ENCODE data around the gene CBX4. TPM values are rescaled to one million over a fixed set of nuclear protein-coding genes. Genes with fewer than 3 reads are reported as not detected.
A peak's percentile ranks its signal among the peaks of the same experiment; 100 is the strongest.

CBX4 gene
- total and polyA plus RNA-seq, 2 of the 13 experiments (the other 11 are each of a cell fraction or from before 2014, with no cell fraction given): 25.8 to 50.8 TPM

DNA sequence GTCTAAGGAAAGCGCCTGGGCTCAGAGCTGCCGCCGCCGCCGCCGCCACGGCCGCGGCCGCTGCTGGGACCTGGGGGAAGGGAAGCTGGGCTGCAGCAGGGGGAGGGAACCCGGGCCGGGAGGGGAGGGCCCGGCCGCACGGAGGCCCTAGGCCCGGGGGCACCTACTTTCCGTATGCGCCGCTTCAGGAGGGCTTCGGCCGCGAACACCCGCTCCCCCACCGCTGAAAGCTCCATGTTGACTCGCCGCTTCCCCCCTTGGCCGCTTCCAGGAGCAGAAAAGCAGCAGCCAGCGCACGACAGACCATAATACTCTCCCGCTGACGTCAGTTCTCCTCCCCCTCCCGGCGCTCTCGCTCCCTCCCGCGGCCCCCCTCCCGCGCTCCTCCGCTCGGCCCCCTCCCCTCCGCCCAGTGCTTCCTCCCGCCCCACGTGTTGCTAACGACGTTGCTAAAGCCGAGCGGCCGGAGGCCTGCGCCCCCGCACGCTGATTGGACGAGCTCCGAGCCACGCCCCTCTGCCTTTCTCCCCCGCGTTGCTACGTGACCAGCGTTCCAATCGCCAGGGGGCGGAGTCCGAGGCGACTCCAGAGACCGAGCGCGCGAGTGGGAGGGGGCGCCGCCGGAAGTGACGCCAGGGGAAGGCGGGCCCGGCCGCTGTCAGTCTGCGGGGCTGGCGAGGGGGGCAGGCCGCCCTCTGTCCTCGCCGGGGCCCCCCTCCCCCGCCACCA lies 42.3 kb downstream of the CBX4 start, which contains the start of gene CBX8 (continued):
- TF ChIP-seq, protein P1, sequence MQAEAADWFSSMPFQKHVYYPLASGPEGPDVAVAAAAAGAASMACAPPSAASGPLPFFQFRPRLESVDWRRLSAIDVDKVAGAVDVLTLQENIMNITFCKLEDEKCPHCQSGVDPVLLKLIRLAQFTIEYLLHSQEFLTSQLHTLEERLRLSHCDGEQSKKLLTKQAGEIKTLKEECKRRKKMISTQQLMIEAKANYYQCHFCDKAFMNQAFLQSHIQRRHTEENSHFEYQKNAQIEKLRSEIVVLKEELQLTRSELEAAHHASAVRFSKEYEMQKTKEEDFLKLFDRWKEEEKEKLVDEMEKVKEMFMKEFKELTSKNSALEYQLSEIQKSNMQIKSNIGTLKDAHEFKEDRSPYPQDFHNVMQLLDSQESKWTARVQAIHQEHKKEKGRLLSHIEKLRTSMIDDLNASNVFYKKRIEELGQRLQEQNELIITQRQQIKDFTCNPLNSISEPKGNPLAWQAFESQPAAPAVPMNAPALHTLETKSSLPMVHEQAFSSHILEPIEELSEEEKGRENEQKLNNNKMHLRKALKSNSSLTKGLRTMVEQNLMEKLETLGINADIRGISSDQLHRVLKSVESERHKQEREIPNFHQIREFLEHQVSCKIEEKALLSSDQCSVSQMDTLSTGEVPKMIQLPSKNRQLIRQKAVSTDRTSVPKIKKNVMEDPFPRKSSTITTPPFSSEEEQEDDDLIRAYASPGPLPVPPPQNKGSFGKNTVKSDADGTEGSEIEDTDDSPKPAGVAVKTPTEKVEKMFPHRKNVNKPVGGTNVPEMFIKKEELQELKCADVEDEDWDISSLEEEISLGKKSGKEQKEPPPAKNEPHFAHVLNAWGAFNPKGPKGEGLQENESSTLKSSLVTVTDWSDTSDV (CRISPR knock-in tag; IDR thresholded peaks at IDR 0.05): peak; percentile 69; the same call in 1 of the 2 replicates
- TF ChIP-seq, protein P2, sequence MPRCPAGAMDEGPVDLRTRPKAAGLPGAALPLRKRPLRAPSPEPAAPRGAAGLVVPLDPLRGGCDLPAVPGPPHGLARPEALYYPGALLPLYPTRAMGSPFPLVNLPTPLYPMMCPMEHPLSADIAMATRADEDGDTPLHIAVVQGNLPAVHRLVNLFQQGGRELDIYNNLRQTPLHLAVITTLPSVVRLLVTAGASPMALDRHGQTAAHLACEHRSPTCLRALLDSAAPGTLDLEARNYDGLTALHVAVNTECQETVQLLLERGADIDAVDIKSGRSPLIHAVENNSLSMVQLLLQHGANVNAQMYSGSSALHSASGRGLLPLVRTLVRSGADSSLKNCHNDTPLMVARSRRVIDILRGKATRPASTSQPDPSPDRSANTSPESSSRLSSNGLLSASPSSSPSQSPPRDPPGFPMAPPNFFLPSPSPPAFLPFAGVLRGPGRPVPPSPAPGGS (CRISPR knock-in tag; IDR thresholded peaks at IDR 0.05): 0 out of 2 replicates have a peak, but pooled peaks have one; percentile 15
- peak; percentile 29 for TF ChIP-seq YY1 (IDR thresholded peaks at IDR 0.05; ENCODE audit: insufficient read depth, insufficient replicate concordance, low read depth, low read length)
- TF ChIP-seq MXI1 (IDR thresholded peaks at IDR 0.05; ENCODE audit: borderline replicate concordance, low read depth, low read length): peak; percentile 93; the same call in 2 of the 3 replicates
- TF ChIP-seq ZFYVE20 (CRISPR knock-in tag; IDR thresholded peaks at IDR 0.05; ENCODE audit: borderline replicate concordance, low read depth): no peak
- TF ChIP-seq, protein P3, sequence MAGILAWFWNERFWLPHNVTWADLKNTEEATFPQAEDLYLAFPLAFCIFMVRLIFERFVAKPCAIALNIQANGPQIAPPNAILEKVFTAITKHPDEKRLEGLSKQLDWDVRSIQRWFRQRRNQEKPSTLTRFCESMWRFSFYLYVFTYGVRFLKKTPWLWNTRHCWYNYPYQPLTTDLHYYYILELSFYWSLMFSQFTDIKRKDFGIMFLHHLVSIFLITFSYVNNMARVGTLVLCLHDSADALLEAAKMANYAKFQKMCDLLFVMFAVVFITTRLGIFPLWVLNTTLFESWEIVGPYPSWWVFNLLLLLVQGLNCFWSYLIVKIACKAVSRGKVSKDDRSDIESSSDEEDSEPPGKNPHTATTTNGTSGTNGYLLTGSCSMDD (CRISPR knock-in tag; IDR thresholded peaks at IDR 0.05): no peak
- peak; percentile 22; the same call in 1 of the 2 replicates for TF ChIP-seq RARA (CRISPR knock-in tag; IDR thresholded peaks at IDR 0.05)
- TF ChIP-seq, protein P4, sequence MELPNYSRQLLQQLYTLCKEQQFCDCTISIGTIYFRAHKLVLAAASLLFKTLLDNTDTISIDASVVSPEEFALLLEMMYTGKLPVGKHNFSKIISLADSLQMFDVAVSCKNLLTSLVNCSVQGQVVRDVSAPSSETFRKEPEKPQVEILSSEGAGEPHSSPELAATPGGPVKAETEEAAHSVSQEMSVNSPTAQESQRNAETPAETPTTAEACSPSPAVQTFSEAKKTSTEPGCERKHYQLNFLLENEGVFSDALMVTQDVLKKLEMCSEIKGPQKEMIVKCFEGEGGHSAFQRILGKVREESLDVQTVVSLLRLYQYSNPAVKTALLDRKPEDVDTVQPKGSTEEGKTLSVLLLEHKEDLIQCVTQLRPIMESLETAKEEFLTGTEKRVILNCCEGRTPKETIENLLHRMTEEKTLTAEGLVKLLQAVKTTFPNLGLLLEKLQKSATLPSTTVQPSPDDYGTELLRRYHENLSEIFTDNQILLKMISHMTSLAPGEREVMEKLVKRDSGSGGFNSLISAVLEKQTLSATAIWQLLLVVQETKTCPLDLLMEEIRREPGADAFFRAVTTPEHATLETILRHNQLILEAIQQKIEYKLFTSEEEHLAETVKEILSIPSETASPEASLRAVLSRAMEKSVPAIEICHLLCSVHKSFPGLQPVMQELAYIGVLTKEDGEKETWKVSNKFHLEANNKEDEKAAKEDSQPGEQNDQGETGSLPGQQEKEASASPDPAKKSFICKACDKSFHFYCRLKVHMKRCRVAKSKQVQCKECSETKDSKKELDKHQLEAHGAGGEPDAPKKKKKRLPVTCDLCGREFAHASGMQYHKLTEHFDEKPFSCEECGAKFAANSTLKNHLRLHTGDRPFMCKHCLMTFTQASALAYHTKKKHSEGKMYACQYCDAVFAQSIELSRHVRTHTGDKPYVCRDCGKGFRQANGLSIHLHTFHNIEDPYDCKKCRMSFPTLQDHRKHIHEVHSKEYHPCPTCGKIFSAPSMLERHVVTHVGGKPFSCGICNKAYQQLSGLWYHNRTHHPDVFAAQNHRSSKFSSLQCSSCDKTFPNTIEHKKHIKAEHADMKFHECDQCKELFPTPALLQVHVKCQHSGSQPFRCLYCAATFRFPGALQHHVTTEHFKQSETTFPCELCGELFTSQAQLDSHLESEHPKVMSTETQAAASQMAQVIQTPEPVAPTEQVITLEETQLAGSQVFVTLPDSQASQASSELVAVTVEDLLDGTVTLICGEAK (IDR thresholded peaks at IDR 0.05): peak; percentile 39
- TF ChIP-seq, protein P4 (CRISPR knock-in tag; IDR thresholded peaks at IDR 0.05): no peak
- no peak; the same call in 1 of the 2 replicates for TF ChIP-seq SAFB2 (CRISPR knock-in tag; IDR thresholded peaks at IDR 0.05; ENCODE audit: borderline replicate concordance, low read depth)
- no peak for TF ChIP-seq SMARCE1 (IDR thresholded peaks at IDR 0.05; ENCODE audit: borderline replicate concordance)
